Ascending aorta (tissue), 2 donors: ENCODE data around the gene TMEM258. TPM values are rescaled to one million over a fixed set of nuclear protein-coding genes. Genes with fewer than 3 reads are reported as not detected.
A peak's percentile ranks its signal among the peaks of the same experiment; 100 is the strongest.

Source experiments
- DNase-seq, 2 donors: peaks; one replicate each; pipeline ENCODE4 v3.0.0-alpha.2; 2019; ENCODE audit warnings: low spot score in 2 of 2
- H3K27ac ChIP-seq, 2 donors: fragments of 200-600 bp; sonication (generic); one replicate each; pipeline ENCODE4 v1.5.1; 2016 to 2017; ENCODE audit warnings: mild to moderate bottlenecking in 1 of 2
- H3K27me3 ChIP-seq: fragments of 200-600 bp; sonication (generic); one replicate; pipeline ENCODE4 v1.5.1; 2017
- H3K36me3 ChIP-seq, 2 donors: fragments of 200-600 bp; sonication (generic); one replicate each; pipeline ENCODE4 v1.5.1; 2016
- H3K4me1 ChIP-seq, 2 donors: fragments of 200-600 bp; sonication (generic); one replicate each; pipeline ENCODE4 v1.5.1; 2016 to 2017; ENCODE audit warnings: mild to moderate bottlenecking in 1 of 2
- H3K4me3 ChIP-seq, 2 donors: fragments of 200-600 bp; sonication (generic); one replicate each; pipeline ENCODE4 v1.5.1; 2016 to 2017; ENCODE audit warnings: mild to moderate bottlenecking in 1 of 2
- H3K9me3 ChIP-seq, 2 donors: fragments of 200-600 bp; sonication (generic); one replicate each; pipeline ENCODE4 v1.5.1; 2016
- CTCF ChIP-seq, 3 experiments: fragments of 200-600 bp in 2 of 3; fragments of 450-650 bp in 1 of 3; sonication (generic) in 2 of 3; IDR thresholded peaks; one replicate each; pipeline ENCODE4 v1.5.1; 2016 to 2019; ENCODE audit warnings: antibody characterized with exemption in 3 of 3, mild to moderate bottlenecking in 1 of 3, moderate library complexity in 1 of 3
- intact Hi-C: fragments of 100-400 bp; cut with DNase I; formaldehyde crosslinking; loops from one replicate; pipeline ENCODE4 v1.15.1; 2023
- total RNA-seq: library from RNA; depleted of rRNA; stranded (reverse); fragments of >200 nt; gene quantifications from one replicate; pipeline ENCODE4 v1.1.0, GENCODE V29; 2016

TMEM258 gene
- total RNA-seq, 1 donor from 2014 or later = 26.4 TPM

- H3K27ac ChIP-seq = peak overlapping the region; percentile 99
- H3K4me3 ChIP-seq = peak overlapping the region; percentile 85 to 86
- TF ChIP-seq CTCF (IDR thresholded peaks at IDR 0.05) = no peak
- H3K4me1 ChIP-seq = peaks cover 0 to 9% of the 10 kb centered on the region in 2 donors
- H3K27me3 ChIP-seq = no peaks in the 10 kb centered on the region
- intact Hi-C loops = no loop called here
- no peaks in the 10 kb centered on the region for H3K9me3 ChIP-seq
- H3K36me3 ChIP-seq = peaks cover 28 to 39% of the 10 kb centered on the region in 2 donors
- peak in 1 of 2 donors; percentile 83 for DNase-seq
These were observed 22.0 kb upstream of the TMEM258 start for GRCh38 chr11:61814247-61814957.

DNA sequence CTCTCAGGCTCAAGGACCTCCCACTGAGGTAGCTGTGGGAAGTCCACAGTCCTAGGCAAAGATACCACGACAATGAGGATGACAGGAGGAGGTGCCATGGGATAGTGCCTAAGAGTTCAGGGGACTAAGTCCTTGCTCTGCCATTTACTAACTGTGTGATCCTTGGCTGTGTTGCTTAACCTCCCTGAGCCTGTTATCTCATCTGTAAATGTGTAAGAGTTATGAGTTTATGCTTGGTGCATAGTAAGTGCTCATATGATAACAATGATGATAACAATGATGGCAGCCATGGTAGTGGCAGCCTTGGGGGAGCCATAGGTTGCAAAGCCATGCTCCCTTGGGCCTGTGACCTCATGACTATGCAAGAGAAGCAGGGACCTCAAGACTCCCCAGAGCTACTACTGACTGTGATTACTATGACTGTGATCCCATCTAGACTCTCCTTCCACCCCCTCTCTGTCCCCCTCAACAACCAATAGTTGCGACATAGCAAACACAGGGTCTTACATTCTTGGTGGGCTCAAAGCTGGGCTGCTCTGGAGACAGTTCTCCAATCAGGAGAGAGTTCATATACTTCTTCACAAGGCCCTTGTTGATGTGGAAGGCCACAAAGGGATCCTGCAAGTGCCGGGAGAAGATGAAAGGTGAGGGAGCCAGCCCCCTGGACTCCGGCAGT lies 20.5 kb upstream of the TMEM258 start:
- Histone ChIP-seq H3K27me3 (no peaks in the 10 kb centered on the region), H3K4me3 (no peak overlapping the region), H3K9me3 (no peaks in the 10 kb centered on the region), H3K4me1 (peaks cover 0 to 9% of the 10 kb centered on the region in 2 donors), H3K36me3 (peaks cover 33 to 53% of the 10 kb centered on the region in 2 donors), H3K27ac (no peak overlapping the region)
- intact Hi-C loops = no loop called here
- DNase-seq = no peak
- no peak for TF ChIP-seq CTCF (IDR thresholded peaks at IDR 0.05)

DNA sequence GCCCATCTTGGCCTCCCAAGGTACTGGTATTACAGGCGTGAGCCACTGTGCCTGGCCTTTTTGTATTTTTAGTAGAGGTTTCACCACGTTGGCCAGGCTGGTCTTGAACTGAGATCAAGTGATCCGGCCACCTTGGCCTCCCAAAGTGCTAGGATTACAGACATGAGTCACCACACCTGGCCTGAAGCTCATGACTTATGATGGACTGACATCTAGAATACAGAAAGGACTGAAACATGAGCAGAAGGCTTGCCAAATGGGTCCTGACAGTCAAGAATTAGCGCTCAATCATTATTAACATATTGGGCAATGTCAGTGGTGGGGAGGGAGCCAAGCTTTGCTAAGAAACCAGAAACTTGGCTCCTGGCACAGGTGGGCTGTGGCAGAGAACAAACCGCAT lies 19.4 kb upstream of the TMEM258 start:
- Histone ChIP-seq H3K27me3 (no peaks in the 10 kb centered on the region), H3K4me3 (no peak overlapping the region), H3K4me1 (peaks cover 0 to 3% of the 10 kb centered on the region in 2 donors), H3K27ac (no peak overlapping the region), H3K9me3 (no peaks in the 10 kb centered on the region), H3K36me3 (peaks cover 34 to 63% of the 10 kb centered on the region in 2 donors)
- intact Hi-C loops = no loop called here
- no peak for TF ChIP-seq CTCF (IDR thresholded peaks at IDR 0.05)
- DNase-seq = no peak

DNA sequence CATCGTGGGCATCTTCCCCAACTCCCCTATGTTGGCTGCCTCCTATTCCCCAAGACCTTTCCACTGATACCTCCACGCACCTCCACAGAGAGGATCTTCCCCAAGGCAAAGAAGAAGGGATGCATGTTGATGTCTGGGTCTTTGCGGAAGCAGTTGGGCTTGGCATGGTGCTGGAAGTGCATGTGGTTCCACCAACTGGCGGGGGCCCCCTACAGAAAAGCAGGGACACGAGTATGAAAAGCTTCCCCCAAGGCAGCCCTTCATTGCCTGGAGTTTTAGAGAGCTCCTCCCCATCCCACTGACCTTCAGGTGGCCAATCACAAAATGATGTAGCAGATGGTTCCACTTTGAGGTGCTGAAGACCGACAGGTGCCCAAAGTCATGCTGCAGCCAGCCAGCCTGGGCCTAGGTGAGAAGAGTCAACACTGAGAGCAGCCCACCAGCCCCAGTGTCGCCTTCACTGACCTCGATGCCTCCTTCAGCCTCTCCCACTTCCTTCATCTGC lies 18.3 kb upstream of the TMEM258 start:
- no peak for DNase-seq
- no peak overlapping the region for H3K4me3 ChIP-seq
- intact Hi-C loops = no loop called here
- TF ChIP-seq CTCF (IDR thresholded peaks at IDR 0.05) = no peak
- H3K27ac ChIP-seq = no peak overlapping the region
- H3K36me3 ChIP-seq = peaks cover 36 to 71% of the 10 kb centered on the region in 2 donors
- no peaks in the 10 kb centered on the region for H3K27me3 ChIP-seq
- peaks cover 0 to 3% of the 10 kb centered on the region in 2 donors for H3K4me1 ChIP-seq
- no peaks in the 10 kb centered on the region for H3K9me3 ChIP-seq

DNA sequence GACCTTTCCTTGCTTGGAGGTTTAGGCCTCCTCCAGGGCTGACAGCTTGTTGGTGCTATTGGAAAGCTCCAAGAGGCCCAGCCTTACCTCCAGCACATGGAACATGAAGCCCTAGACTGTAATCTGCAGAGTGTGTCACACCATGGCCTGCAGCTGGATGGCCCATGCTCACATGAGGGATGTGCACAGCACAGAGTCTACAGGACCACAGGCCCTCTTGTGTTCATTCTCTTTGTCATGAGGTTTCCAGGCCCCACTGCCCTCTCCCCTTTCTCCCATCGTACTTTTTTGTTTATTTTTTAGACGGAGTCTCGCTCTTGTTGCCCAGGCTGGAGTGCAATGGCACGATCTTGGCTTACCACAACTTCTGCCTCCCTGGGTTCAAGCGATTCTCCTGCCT lies 14.4 kb upstream of the TMEM258 start:
- Histone ChIP-seq H3K27ac (no peak overlapping the region), H3K36me3 (peaks cover 53 to 95% of the 10 kb centered on the region in 2 donors)
- intact Hi-C loops = no loop called here

More for the DNA sequence above, 14.4 kb upstream of the TMEM258 start:
- TF ChIP-seq CTCF (IDR thresholded peaks at IDR 0.05) = no peak
- Histone ChIP-seq H3K4me1 (no peaks in the 10 kb centered on the region), H3K4me3 (no peak overlapping the region), H3K27me3 (no peaks in the 10 kb centered on the region), H3K9me3 (no peaks in the 10 kb centered on the region)
- no peak for DNase-seq
